NCI-H2081 treated with DMSO at 0.1 percent for 48 hours (cell line): ENCODE measurements around the gene ENPP1.
"Not testable (repeated sequence)": the region's sequence is repeated elsewhere in the genome, so short reads cannot be mapped to it uniquely, and the experiment has no call there.

ENCODE experiments used
- DNase-seq: peaks from one replicate; lab custom pipeline; 2025; lab: John Stamatoyannopoulos, UW

ENPP1 gene

DNA sequence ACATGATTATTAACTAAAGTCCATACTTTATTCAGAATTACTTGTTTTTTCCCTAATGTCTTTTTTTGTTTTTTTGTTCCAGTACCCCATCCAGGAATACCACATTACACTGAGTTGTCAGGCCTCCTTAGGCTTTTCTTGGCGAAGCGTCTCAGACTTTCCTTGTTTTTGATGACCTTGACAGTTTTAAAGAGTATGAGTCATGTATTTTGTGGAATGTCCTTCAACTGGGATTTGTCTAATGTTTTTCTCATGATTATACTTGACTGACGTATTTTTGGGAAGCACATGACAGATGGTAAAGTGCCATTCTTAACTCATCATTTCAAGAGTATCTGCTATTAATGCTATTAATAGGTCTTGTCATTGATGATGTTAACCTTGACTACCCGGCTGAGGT, 23.6 kb downstream of the ENPP1 start:
- no peak for DNase-seq

DNA sequence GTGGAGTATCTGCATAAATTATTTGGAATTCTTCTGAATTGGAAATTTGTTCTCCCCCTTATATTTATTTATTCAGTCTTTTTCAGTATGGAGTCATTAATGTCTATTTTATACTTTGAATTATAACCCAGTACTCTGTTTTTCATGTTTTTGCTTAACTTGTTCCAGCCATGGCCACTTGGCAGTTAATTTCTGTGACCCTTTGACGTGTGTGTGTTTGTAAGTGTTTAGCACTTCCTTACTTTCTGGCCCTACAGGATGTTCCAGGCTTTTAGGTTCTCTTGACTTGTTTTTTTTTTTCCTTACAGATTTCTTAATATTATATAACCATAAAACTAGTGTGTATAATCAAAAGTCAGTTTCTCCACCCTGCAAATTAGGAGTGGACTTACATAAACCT, 24.1 kb downstream of the ENPP1 start:
- no peak for DNase-seq

DNA sequence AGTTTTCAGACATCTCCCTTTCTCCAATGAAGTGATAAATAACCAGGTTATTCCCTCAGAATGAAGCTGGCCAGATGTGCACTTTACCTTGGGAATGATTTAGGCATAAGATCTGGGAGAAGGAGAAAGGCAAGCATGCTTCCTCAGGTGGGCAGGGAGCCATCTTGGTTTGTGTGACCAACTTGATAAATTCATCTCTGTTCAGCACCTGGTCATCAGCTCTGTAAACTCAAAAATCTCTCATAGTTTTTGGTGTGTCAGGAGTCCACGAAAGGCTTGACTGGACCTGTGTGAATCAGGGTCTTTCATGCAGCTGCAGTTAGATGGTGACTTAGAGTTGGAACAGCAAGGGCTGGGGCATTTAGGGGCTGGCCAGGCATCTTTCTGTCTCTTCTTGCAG, 24.5 kb downstream of the ENPP1 start:
- no peak for DNase-seq

DNA sequence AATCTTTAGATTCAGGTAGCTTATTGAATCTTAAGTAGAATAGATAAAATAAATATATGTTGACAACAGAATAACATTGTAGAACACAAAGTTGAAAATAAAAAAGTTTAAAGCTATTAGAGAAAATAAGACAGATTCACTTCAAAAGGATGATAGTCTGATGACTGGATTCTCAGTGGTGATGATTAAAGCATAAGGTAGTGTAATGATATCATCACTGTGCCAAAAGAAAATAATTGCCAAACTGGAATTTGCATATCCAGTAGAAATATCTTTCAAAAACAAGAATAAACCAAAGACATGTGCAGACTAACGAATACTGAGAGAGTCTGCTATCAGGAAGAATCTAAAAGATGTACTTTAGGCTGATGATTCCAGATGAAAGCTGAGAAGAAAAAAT, 30.2 kb downstream of the ENPP1 start:
- no peak for DNase-seq

GRCh38 chr6:131839388-131839787, 31.6 kb downstream of the ENPP1 start:
- DNase-seq: no peak

GRCh38 chr6:131840441-131840840, 32.6 kb downstream of the ENPP1 start:
- no peak for DNase-seq

- DNase-seq: no peak
These were observed 33.2 kb downstream of the ENPP1 start for GRCh38 chr6:131840936-131841583.

DNA sequence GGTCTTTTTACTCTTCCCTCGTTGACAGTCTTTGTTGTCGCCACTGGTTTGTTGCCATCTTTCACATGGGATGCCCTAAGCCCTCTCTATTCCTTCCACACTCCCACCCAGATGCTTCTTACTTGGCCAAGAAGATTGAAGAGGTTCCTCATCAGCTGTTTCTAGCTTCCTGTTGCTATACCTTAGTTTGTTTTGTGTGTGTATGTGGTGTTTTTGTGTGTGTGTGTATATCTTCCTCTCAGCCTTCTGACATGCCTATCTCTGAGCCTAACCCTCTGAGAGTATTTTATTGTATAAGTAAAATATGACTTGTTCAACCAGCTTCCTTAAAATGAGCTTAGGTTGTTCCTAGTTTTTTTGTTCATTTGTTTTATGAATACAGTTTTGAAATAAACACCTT, 35.9 kb downstream of the ENPP1 start:
- no peak for DNase-seq

DNA sequence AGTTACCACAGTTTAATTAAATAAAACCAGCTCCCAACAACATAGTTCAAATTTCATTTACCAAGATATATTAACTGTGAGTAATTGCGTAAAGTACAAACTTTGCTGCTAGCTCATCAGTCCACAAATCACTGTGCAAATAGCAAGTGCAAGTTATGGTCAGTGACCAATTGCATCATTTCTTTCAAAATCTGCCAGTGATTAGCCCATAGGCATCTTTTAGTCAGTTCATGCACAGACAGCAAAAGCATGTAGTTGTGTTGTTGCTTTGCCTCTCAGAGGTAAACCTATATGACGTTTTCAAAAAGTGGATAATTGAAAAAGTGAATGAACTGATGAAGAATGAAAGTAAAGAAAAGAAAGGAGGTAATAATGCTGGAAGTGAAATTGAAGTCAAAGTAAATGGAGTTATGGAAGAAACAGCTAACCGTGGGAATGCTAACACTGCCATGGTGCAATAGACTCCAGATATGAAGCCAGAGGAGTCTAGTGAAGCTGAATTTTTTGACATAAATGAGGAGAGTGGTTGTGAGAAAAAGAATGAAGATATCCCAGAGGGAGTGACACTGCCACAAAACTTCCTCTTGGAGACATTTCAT, 36.5 kb downstream of the ENPP1 start:
- no peak for DNase-seq

DNA sequence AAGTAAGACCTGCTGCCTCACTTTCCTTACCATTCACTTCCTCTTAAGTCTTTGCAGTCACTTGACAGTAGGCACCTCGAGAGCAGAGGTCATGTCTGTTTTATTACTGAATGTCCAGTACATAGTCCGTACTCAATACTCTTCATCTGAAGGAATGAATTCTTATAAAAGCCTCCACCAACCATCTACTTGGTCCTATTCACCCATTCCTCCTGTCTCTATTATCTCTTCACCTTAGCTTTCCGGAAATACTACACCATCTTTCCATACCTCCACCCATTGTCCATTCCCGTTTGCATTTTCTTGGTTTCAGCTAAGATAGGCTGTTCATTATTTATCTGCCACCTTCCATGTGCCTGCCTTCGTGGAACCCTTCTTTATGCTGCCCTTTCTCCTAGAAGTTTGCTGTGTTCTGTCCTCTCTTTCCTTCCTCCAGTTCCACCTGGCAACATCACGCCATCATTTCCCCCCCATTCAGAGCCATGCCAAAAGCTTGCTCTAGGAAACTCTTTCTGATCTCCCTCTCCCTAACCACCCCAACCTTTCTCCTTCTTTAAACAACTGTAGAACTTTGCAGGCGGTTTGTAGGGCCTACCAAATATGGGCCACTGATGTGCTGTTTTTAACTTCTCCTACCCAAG, 38.3 kb downstream of the ENPP1 start:
- DNase-seq: no peak

GRCh38 chr6:131846905-131847304, 39.1 kb downstream of the ENPP1 start:
- no peak for DNase-seq

- DNase-seq: no peak
These were observed 42.0 kb downstream of the ENPP1 start for GRCh38 chr6:131849799-131850198.

- DNase-seq: no peak
These were observed 43.4 kb downstream of the ENPP1 start for GRCh38 chr6:131851049-131851769.

GRCh38 chr6:131852200-131852599, 44.4 kb downstream of the ENPP1 start:
- no peak for DNase-seq

- DNase-seq: no peak
These were observed 47.0 kb downstream of the ENPP1 start for GRCh38 chr6:131854803-131855202.

DNA sequence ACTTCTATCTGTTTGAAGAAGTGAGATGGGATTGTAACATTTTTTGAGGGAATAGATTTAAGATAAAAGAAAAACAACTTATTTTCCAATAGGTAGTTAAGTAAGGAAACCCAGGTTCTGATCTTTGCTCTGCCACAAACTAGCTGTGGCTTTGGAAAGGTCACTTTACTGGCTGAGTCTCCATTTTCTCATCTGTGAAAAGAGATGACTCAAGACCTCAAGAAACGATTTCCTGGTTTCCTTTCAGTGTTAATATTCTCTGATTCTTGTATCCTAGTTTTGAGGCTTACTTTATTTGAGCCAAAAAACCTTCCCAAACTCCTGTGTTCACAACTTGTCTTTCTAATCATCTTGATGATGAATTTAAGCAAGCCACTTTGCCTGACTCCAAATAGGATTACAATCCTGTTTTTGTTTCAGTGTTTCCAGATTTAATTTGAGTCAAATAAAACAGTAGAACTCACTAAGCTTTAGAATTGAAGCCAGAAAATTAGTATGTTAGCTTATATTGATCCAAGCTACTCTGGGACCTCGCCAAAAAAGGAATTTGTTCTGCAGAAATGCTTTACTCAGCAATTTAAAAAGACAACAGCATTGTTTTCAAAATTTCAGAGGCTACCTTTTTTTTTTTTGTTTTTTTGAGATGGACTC, 51.1 kb downstream of the ENPP1 start:
- DNase-seq: no peak

- not testable (repeated sequence) for DNase-seq
These were observed 51.8 kb downstream of the ENPP1 start for GRCh38 chr6:131859658-131860057.

DNA sequence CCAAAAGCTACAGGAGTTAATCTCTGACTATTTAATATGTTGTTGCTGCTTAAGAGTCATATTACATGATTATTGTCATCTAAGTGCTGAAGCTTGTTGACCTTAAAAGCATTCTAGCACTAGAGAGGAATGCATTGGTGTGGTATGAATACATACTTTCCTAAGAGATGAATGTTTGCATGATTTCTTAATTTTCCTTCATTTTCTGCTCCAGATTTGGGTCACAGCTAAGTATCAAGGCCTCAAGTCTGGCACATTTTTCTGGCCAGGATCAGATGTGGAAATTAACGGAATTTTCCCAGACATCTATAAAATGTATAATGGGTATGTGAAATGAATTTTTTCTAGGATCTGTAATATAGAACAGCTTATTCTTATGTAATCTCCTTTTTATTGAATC, 53.6 kb downstream of the ENPP1 start:
- no peak for DNase-seq

DNA sequence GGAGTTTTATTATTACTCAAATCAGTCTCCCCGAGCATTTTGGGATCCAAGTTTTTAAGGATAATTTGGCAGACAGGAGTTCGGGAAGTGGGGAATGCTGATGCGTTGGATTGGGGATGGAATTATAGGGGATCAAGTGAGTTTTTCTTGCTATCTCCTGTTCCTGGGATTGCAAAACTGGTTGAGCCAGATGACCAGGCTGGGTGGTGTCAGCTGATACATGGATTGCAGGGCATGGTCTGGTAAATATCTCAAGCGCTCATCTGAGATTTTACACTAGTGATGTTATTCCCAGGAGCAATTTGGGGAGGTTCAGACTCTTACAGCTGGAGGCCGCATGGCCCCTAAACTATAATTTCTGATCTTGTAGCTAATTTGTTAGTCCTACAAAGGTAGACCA, 54.7 kb downstream of the ENPP1 start:
- no peak for DNase-seq

- DNase-seq: no peak
These were observed 59.9 kb downstream of the ENPP1 start for GRCh38 chr6:131867744-131868143.

- no peak for DNase-seq
These were observed 61.0 kb downstream of the ENPP1 start for GRCh38 chr6:131868836-131869235.

DNA sequence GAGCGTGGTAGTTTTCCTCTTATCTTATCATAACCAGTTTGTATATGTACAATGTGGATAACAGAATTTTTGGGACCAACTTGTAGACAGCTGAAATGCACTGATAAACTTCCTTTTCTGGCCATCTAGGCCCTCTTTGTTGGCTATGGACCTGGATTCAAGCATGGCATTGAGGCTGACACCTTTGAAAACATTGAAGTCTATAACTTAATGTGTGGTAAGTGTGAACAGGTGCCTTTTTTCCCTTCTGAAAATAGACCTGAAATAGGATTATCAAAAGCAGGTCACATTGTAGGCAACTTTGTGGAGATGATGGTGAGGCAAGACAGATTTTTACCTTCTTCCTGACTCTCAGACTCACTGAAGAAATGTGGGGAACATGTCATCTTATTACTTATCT, 67.8 kb downstream of the ENPP1 start:
- no peak for DNase-seq

DNA sequence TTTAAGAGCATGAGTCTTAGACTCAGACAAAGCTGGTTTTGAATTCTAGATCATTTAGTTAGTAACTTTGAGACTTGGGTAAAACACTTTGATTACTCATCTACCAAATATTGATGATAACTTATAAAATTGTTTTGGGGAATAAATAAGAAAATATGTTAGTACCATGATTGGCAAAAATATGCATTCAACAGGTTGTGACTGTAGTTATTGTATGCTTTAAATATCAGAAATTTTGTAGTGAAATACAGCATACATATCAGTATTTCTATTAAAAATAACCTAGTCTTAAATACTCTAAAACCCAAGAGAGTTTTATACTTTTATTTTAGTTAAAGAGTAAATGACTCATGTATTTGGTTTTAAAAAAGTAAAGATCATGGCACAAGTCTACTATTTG, 68.7 kb downstream of the ENPP1 start:
- no peak for DNase-seq
